Measurements from ENCODE around the gene ZNF343. TPM values are rescaled to one million over a fixed set of nuclear protein-coding genes. Genes with fewer than 3 reads are reported as not detected.

Gene ZNF343
- total and polyA plus RNA-seq, 2 of the 4 experiments (the other 2 are of a cell fraction) = 7.8 to 26.2 TPM

GRCh38 chr20:2537101-2537500 lies 28.4 kb upstream of the ZNF343 start:
- Histone ChIP-seq H3K18ac (ENCODE audit: low read depth, low read length) (no peak overlapping the region), H3K23ac (ENCODE audit: low read depth, low read length) (no peak overlapping the region), H2BK5ac (ENCODE audit: low read depth, low read length, poor library complexity, severe bottlenecking) (no peak overlapping the region), H3K27me3 (ENCODE audit: control insufficient read depth, insufficient read depth, low read length) (peaks cover 59% of the 10 kb centered on the region), H3K36me3 (ENCODE audit: control insufficient read depth, insufficient read depth, low read length) (no peaks in the 10 kb centered on the region), H2AK9ac (replicated peaks; ENCODE audit: low read depth, low read length, poor library complexity) (no peak overlapping the region), H3K4ac (ENCODE audit: low read depth, low read length) (no peak overlapping the region), H2AFZ (replicated peaks; ENCODE audit: low read length, poor library complexity) (no peak overlapping the region), H2BK120ac (ENCODE audit: low read depth, low read length) (no peak overlapping the region), H3K56ac (ENCODE audit: extremely low read depth, insufficient read depth, low read length) (no peak overlapping the region), H3K9me3 (ENCODE audit: control insufficient read depth, insufficient read depth, low read length) (no peaks in the 10 kb centered on the region), H3K9me1 (ENCODE audit: insufficient read depth, low read length) (no peaks in the 10 kb centered on the region; the same call in 1 of the 2 replicates), H2BK15ac (ENCODE audit: low read depth, low read length) (no peak overlapping the region), H4K8ac (ENCODE audit: low read depth in 2 of 2, low read length in 2 of 2) (no peak overlapping the region), H3K4me3 (ENCODE audit: insufficient read depth, low read depth, low read length) (no peak overlapping the region), H3K14ac (replicated peaks; ENCODE audit: low read depth, low read length) (no peak overlapping the region), H3K4me1 (ENCODE audit: control insufficient read depth, insufficient read depth, low read length) (no peaks in the 10 kb centered on the region), H4K91ac (ENCODE audit: insufficient read depth, low read depth, low read length) (no peak overlapping the region), H3K4me2 (ENCODE audit: low read depth, low read length) (no peak overlapping the region), H3K79me1 (ENCODE audit: low read depth in 1 of 2, low read length in 2 of 2) (no peaks in the 10 kb centered on the region), H2BK20ac (ENCODE audit: low read depth, low read length) (no peak overlapping the region), H3K9ac (ENCODE audit: low read depth, low read length) (no peak overlapping the region), H4K5ac (ENCODE audit: low read depth, low read length) (no peak overlapping the region), H3K27ac (ENCODE audit: insufficient read depth, low read length) (no peak overlapping the region), H4K20me1 (ENCODE audit: insufficient read depth, low read length) (no peaks in the 10 kb centered on the region), H2AK5ac (ENCODE audit: low read depth, low read length) (no peak overlapping the region)
- no TSS peak for BruUV-seq (replicated peaks)
- intact Hi-C loops (cut with micrococcal nuclease) (loop anchor here (5.0 kb wide), 1 partner anchor 45 kb away; no protein-coding TSS in a partner anchor), dilution Hi-C loops (cut with HindIII; ENCODE audit: low sequenced_read_pairs, unreplicated experiment) (no loop called here), in situ Hi-C loops (cut with MboI; ENCODE audit: low sequenced_read_pairs) (no loop called here)
- WGBS, 2 experiments (ENCODE audit: extremely low coverage in 2 of 2, insufficient read length in 1 of 2) = 50% methylated on average over 1 of the region's 5 CpGs; no CpG with 5 or more reads in 1 of the 2 experiments
- ChIA-PET CTCF (no interaction called here), POLR2A (ENCODE audit: unreplicated experiment) (no interaction called here)
- no peak for TF ChIP-seq BHLHE40 (IDR thresholded peaks at IDR 0.05; ENCODE audit: low read depth, low read length)
- TF ChIP-seq POLR2A (IDR thresholded peaks at IDR 0.05; ENCODE audit: low read depth, low read length) = no peak
- no peak for TF ChIP-seq CTCF (conservative IDR thresholded peaks at IDR 0.05; ENCODE audit: low read depth, low read length)
- no peak for TF ChIP-seq MAFK (IDR thresholded peaks at IDR 0.05; ENCODE audit: low read depth, low read length)
- no peak for TF ChIP-seq CEBPB (IDR thresholded peaks at IDR 0.05; ENCODE audit: low read depth, low read length)
- no peak for TF ChIP-seq NFE2L2 (IDR thresholded peaks at IDR 0.05; ENCODE audit: low read depth, low read length)
- TF ChIP-seq RAD21 (IDR thresholded peaks at IDR 0.05; ENCODE audit: low read length) = no peak
- TF ChIP-seq CHD1 (IDR thresholded peaks at IDR 0.05; ENCODE audit: low read depth, low read length) = no peak
- TF ChIP-seq SMC3 (IDR thresholded peaks at IDR 0.05; ENCODE audit: low read depth, low read length) = no peak
- no peak for TF ChIP-seq MXI1 (IDR thresholded peaks at IDR 0.05; ENCODE audit: borderline replicate concordance, low read depth, low read length)
- TF ChIP-seq USF2 (IDR thresholded peaks at IDR 0.05; ENCODE audit: low read depth, low read length) = no peak
- no peak for TF ChIP-seq MAZ (IDR thresholded peaks at IDR 0.05; ENCODE audit: borderline replicate concordance, low read depth, low read length)
- ATAC-seq (ENCODE audit: low read depth) (no peak), DNase-seq (no peak)

Measured in IMR-90 (cell line).